IMR-90 (cell line): ENCODE data around the gene ZNF57. TPM values are rescaled to one million over a fixed set of nuclear protein-coding genes. Genes with fewer than 3 reads are reported as not detected.

Experiments
- ATAC-seq: fragments of 200-7000 bp; cut with Tn5 transposase; 2 replicates; pipeline ENCODE4 v1.9.1; 2020; ENCODE audit warnings: low read depth, mild to moderate bottlenecking, moderate library complexity
- BruUV-seq: library from RNA; stranded (reverse); fragments of 400-500 nt; replicated peaks from 2 replicates; lab custom pipeline; 2021; lab: Mats Ljungman, UMichigan
- CTCF ChIA-PET: fragments of 300-600 bp; formaldehyde crosslinking; extraction: SDS; loops from one replicate; lab custom pipeline; 2021; ENCODE audit warnings: antibody characterized with exemption; lab: Yijun Ruan, JAX
- POLR2A ChIA-PET: fragments of 300-600 bp; sonication (Branson Sonifier 250); formaldehyde crosslinking; loops from one replicate; lab custom pipeline; 2022; ENCODE audit warnings: antibody characterized with exemption; ENCODE audit not compliant: unreplicated experiment; lab: Charles Lee
- DNase-seq: peaks from one replicate; pipeline ENCODE4 v3.0.0; 2013
- H2AFZ ChIP-seq: replicated peaks from 2 replicates; pipeline ENCODE3; 2013; ENCODE audit warnings: low read length, mild to moderate bottlenecking; ENCODE audit not compliant: poor library complexity
- H2AK5ac ChIP-seq: 2 replicates; pipeline ENCODE4 v1.6.1; 2013; ENCODE audit warnings: low read depth, low read length, inconsistent platforms
- H2AK9ac ChIP-seq: replicated peaks from 2 replicates; pipeline ENCODE3; 2013; ENCODE audit warnings: mild to moderate bottlenecking, low read depth, low read length, moderate library complexity; ENCODE audit not compliant: poor library complexity
- H2BK120ac ChIP-seq: 2 replicates; pipeline ENCODE4 v1.6.1; 2013; ENCODE audit warnings: low read depth, low read length, inconsistent platforms
- H2BK15ac ChIP-seq: 3 replicates; pipeline ENCODE4 v1.6.1; 2013; ENCODE audit warnings: low read depth, low read length, inconsistent platforms
- H2BK20ac ChIP-seq: 2 replicates; pipeline ENCODE4 v1.6.1; 2013; ENCODE audit warnings: low read depth, mild to moderate bottlenecking, inconsistent platforms, low read length, moderate library complexity
- H2BK5ac ChIP-seq: 2 replicates; pipeline ENCODE4 v1.6.1; 2013; ENCODE audit warnings: mild to moderate bottlenecking, low read depth, low read length, inconsistent platforms; ENCODE audit not compliant: poor library complexity, severe bottlenecking
- H3K14ac ChIP-seq: replicated peaks from 2 replicates; pipeline ENCODE4 v1.6.1; 2013; ENCODE audit warnings: low read depth, low read length, inconsistent platforms
- H3K18ac ChIP-seq: 2 replicates; pipeline ENCODE4 v1.6.1; 2013; ENCODE audit warnings: low read depth, low read length, control low read depth
- H3K23ac ChIP-seq: 2 replicates; pipeline ENCODE4 v1.6.1; 2013; ENCODE audit warnings: low read depth, low read length, inconsistent platforms
- H3K27ac ChIP-seq: 2 replicates; pipeline ENCODE4 v1.5.1; 2013; ENCODE audit warnings: mild to moderate bottlenecking, control low read depth, low read length; ENCODE audit not compliant: insufficient read depth
- H3K27me3 ChIP-seq: 2 replicates; pipeline ENCODE4 v1.6.1; 2013; ENCODE audit warnings: low read length; ENCODE audit not compliant: control insufficient read depth, insufficient read depth
- H3K36me3 ChIP-seq: 2 replicates; pipeline ENCODE4 v1.6.1; 2013; ENCODE audit warnings: low read length, mixed read lengths; ENCODE audit not compliant: control insufficient read depth, insufficient read depth
- H3K4ac ChIP-seq: 2 replicates; pipeline ENCODE4 v1.6.1; 2013; ENCODE audit warnings: low read depth, low read length, inconsistent platforms
- H3K4me1 ChIP-seq: 2 replicates; pipeline ENCODE4 v1.6.1; 2013; ENCODE audit warnings: low read length, mixed read lengths; ENCODE audit not compliant: control insufficient read depth, insufficient read depth
- H3K4me2 ChIP-seq: 2 replicates; pipeline ENCODE4 v1.6.1; 2013; ENCODE audit warnings: low read depth, mild to moderate bottlenecking, control low read depth, low read length, moderate library complexity
- H3K4me3 ChIP-seq: 2 replicates; pipeline ENCODE4 v1.5.1; 2013; ENCODE audit warnings: low read depth, mild to moderate bottlenecking, control low read depth, low read length, moderate library complexity; ENCODE audit not compliant: insufficient read depth
- H3K56ac ChIP-seq: 2 replicates; pipeline ENCODE4 v1.6.1; 2013; ENCODE audit warnings: low read length, inconsistent platforms; ENCODE audit not compliant: insufficient read depth; ENCODE audit errors: extremely low read depth
- H3K79me1 ChIP-seq, 2 experiments: 2 replicates each; pipeline ENCODE4 v1.6.1; 2013; ENCODE audit warnings: low read length in 2 of 2, inconsistent platforms in 1 of 2, low read depth in 1 of 2
- H3K9ac ChIP-seq: 2 replicates; pipeline ENCODE4 v1.6.1; 2013; ENCODE audit warnings: low read depth, low read length, control low read depth
- H3K9me1 ChIP-seq: 2 replicates; pipeline ENCODE4 v1.6.1; 2013; ENCODE audit warnings: low read length, inconsistent platforms; ENCODE audit not compliant: insufficient read depth
- H3K9me3 ChIP-seq: 2 replicates; pipeline ENCODE4 v1.6.1; 2013; ENCODE audit warnings: low read length; ENCODE audit not compliant: control insufficient read depth, insufficient read depth
- H4K20me1 ChIP-seq: 2 replicates; pipeline ENCODE4 v1.6.1; 2013; ENCODE audit warnings: low read length, inconsistent platforms; ENCODE audit not compliant: insufficient read depth
- H4K5ac ChIP-seq: 2 replicates; pipeline ENCODE4 v1.6.1; 2013; ENCODE audit warnings: mild to moderate bottlenecking, low read depth, low read length, control low read depth
- H4K8ac ChIP-seq, 2 experiments: 2 replicates each; pipeline ENCODE4 v1.6.1; 2013; ENCODE audit warnings: low read depth in 2 of 2, low read length in 2 of 2, control low read depth in 1 of 2, inconsistent platforms in 1 of 2
- H4K91ac ChIP-seq: 2 replicates; pipeline ENCODE4 v1.6.1; 2013; ENCODE audit warnings: low read depth, low read length, inconsistent platforms; ENCODE audit not compliant: insufficient read depth
- CEBPB ChIP-seq: IDR thresholded peaks from 2 replicates; pipeline ENCODE4 v1.6.1; 2012; ENCODE audit warnings: low read depth, low read length, improper control_type of control experiment
- WGBS, 2 experiments: methylation state at CpG; one replicate each; pipeline versions ENCODE4 v1.1.5 to v1.1.7; 2013; ENCODE audit warnings: missing lambda C conversion rate in 2 of 2; ENCODE audit not compliant: insufficient read length in 1 of 2; ENCODE audit errors: extremely low coverage in 2 of 2; 5-methylcytosine and 5-hydroxymethylcytosine counted together
- dilution Hi-C: fragments of 300-500 bp; cut with HindIII; formaldehyde crosslinking; loops from one replicate; pipeline ENCODE4 v1.14.3; 2018; ENCODE audit warnings: low sequenced_read_pairs; ENCODE audit not compliant: unreplicated experiment
- in situ Hi-C: fragments of 300-500 bp; cut with MboI; formaldehyde crosslinking; loops from 3 replicates; pipeline ENCODE4 v1.14.3; 2019; ENCODE audit warnings: low sequenced_read_pairs, inconsistent platforms, mixed read lengths
- intact Hi-C: fragments of 100-400 bp; cut with micrococcal nuclease; formaldehyde crosslinking; loops from 2 replicates; pipeline ENCODE4 v1.10.0; 2022
- polyA plus RNA-seq, 3 experiments: library from polyadenylated mRNA; depleted of rRNA; stranded (reverse); fragments of >200 nt; gene quantifications; 2 replicates each; pipeline ENCODE4 v1.2.3, GENCODE V29; 2012; ENCODE audit warnings: low replicate concordance in 1 of 3
- total RNA-seq: library from RNA; depleted of rRNA; stranded (reverse); fragments of >200 nt; gene quantifications from 2 replicates; pipeline ENCODE4 v1.2.3, GENCODE V29; 2012
- TF ChIP-seq, protein P1 (sequence below): fragments of 150-350 bp; IDR thresholded peaks from 2 replicates; pipeline ENCODE4 v1.6.1; 2016; ENCODE audit warnings: low read depth, mild to moderate bottlenecking, low read length, moderate library complexity, borderline replicate concordance

The ZNF57 gene
- total and polyA plus RNA-seq, 2 of the 4 experiments (the other 2 are of a cell fraction), result 2.2 to 8.6 TPM

DNA sequence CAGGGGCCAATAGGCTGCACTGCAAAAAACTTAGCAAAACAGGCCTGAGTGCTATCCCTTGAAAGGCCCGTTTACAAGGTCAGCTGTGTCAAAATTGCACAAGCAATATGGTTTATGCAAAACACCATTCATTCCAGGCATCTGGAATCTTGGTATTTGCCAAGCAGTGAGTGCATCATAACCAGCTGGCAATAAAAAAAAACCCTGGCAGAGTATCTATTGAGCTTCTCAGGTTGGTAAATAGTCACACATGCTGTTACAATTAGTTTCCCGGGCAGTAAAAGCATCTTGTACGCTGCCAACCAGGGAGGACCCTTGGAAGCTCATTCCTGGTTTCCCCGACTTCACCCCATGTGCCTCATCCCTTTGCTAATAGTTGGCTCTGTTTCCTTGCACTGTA is 22.8 kb downstream of the ZNF57 start:
- H2BK20ac ChIP-seq, result no peak overlapping the region
- H2AFZ ChIP-seq, result no peak overlapping the region
- intact Hi-C loops (no loop called here), dilution Hi-C loops (no loop called here), in situ Hi-C loops (no loop called here)
- H3K27ac ChIP-seq, result no peak overlapping the region
- no TSS peak for BruUV-seq
- H2BK5ac ChIP-seq, result no peak overlapping the region
- H3K4ac ChIP-seq, result no peak overlapping the region
- no peaks in the 10 kb centered on the region for H4K20me1 ChIP-seq
- no peaks in the 10 kb centered on the region for H3K9me1 ChIP-seq
- no peak overlapping the region for H3K4me2 ChIP-seq
- H3K4me1 ChIP-seq, result no peaks in the 10 kb centered on the region; the same call in 1 of the 2 replicates
- peak; percentile 48 for ATAC-seq
- H2AK5ac ChIP-seq, result no peak overlapping the region
- H4K91ac ChIP-seq, result no peak overlapping the region
- no peak overlapping the region for H3K56ac ChIP-seq
- TF ChIP-seq, protein P1, sequence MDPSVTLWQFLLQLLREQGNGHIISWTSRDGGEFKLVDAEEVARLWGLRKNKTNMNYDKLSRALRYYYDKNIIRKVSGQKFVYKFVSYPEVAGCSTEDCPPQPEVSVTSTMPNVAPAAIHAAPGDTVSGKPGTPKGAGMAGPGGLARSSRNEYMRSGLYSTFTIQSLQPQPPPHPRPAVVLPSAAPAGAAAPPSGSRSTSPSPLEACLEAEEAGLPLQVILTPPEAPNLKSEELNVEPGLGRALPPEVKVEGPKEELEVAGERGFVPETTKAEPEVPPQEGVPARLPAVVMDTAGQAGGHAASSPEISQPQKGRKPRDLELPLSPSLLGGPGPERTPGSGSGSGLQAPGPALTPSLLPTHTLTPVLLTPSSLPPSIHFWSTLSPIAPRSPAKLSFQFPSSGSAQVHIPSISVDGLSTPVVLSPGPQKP, result no peak
- TF ChIP-seq CEBPB, result 0 out of 2 replicates have a peak, but pooled peaks have one; percentile 11
- H3K9me3 ChIP-seq, result peaks cover 6% of the 10 kb centered on the region; the same call in 1 of the 2 replicates
- H3K79me1 ChIP-seq, result no peaks in the 10 kb centered on the region
- no peak overlapping the region for H2BK15ac ChIP-seq
- H3K14ac ChIP-seq, result no peak overlapping the region
- no peak overlapping the region for H2AK9ac ChIP-seq
- no peak overlapping the region for H2BK120ac ChIP-seq
- H4K8ac ChIP-seq, result no peak overlapping the region
- ChIA-PET CTCF (interaction anchor here (0.7 kb wide), 2 partner anchors 19 to 39 kb away, joined by 3 read pairs; no protein-coding TSS in a partner anchor), POLR2A (no interaction called here)
- H3K36me3 ChIP-seq, result 0 out of 2 replicates have a peak, but pooled peaks cover 3% of the 10 kb centered on the region
- 46% methylated on average over 2 of the region's 4 CpGs; no CpG with 5 or more reads in 1 of the 2 experiments for WGBS, 2 experiments
- H4K5ac ChIP-seq, result no peak overlapping the region
- no peak overlapping the region for H3K4me3 ChIP-seq
- no peak overlapping the region for H3K18ac ChIP-seq
- DNase-seq, result peak; percentile 45
- no peak overlapping the region for H3K23ac ChIP-seq
- H3K27me3 ChIP-seq, result no peaks in the 10 kb centered on the region
- no peak overlapping the region for H3K9ac ChIP-seq
